Measurements from ENCODE around the gene PRKCB.

The PRKCB gene

GRCh38 chr16:24203675-24204074 lies 367.9 kb downstream of the PRKCB start:
- Histone ChIP-seq H3K4me1 (ENCODE audit: control insufficient read depth, insufficient read depth, low read length) (peaks cover 10% of the 10 kb centered on the region), H3K27ac (ENCODE audit: low read depth, low read length) (no peak overlapping the region), H3K36me3 (ENCODE audit: control insufficient read depth, insufficient read depth, low read length) (no peaks in the 10 kb centered on the region), H3K9ac (ENCODE audit: low read depth, low read length) (no peak overlapping the region), H3K27me3 (ENCODE audit: control insufficient read depth, insufficient read depth, low read length) (no peaks in the 10 kb centered on the region), H3K9me3 (ENCODE audit: control insufficient read depth, insufficient read depth, low read length) (no peaks in the 10 kb centered on the region), H3K4me3 (ENCODE audit: low read depth, low read length) (no peak overlapping the region)

- Histone ChIP-seq H3K4me1 (ENCODE audit: control insufficient read depth, insufficient read depth, low read length) (peaks cover 13% of the 10 kb centered on the region), H3K36me3 (ENCODE audit: control insufficient read depth, insufficient read depth, low read length) (no peaks in the 10 kb centered on the region), H3K27me3 (ENCODE audit: control insufficient read depth, insufficient read depth, low read length) (no peaks in the 10 kb centered on the region), H3K27ac (ENCODE audit: low read depth, low read length) (no peak overlapping the region), H3K4me3 (ENCODE audit: low read depth, low read length) (no peak overlapping the region), H3K9ac (ENCODE audit: low read depth, low read length) (no peak overlapping the region), H3K9me3 (ENCODE audit: control insufficient read depth, insufficient read depth, low read length) (no peaks in the 10 kb centered on the region)
These were observed 368.4 kb downstream of the PRKCB start for GRCh38 chr16:24204150-24204665.

GRCh38 chr16:24206926-24207325 lies 371.1 kb downstream of the PRKCB start:
- Histone ChIP-seq H3K4me3 (ENCODE audit: low read depth, low read length) (no peak overlapping the region), H3K4me1 (ENCODE audit: control insufficient read depth, insufficient read depth, low read length) (peaks cover 14% of the 10 kb centered on the region), H3K27ac (ENCODE audit: low read depth, low read length) (no peak overlapping the region), H3K36me3 (ENCODE audit: control insufficient read depth, insufficient read depth, low read length) (no peaks in the 10 kb centered on the region), H3K9ac (ENCODE audit: low read depth, low read length) (no peak overlapping the region), H3K27me3 (ENCODE audit: control insufficient read depth, insufficient read depth, low read length) (no peaks in the 10 kb centered on the region), H3K9me3 (ENCODE audit: control insufficient read depth, insufficient read depth, low read length) (no peaks in the 10 kb centered on the region)

- Histone ChIP-seq H3K27me3 (ENCODE audit: control insufficient read depth, insufficient read depth, low read length) (no peaks in the 10 kb centered on the region), H3K4me3 (ENCODE audit: low read depth, low read length) (no peak overlapping the region), H3K9me3 (ENCODE audit: control insufficient read depth, insufficient read depth, low read length) (no peaks in the 10 kb centered on the region), H3K4me1 (ENCODE audit: control insufficient read depth, insufficient read depth, low read length) (peaks cover 14% of the 10 kb centered on the region), H3K36me3 (ENCODE audit: control insufficient read depth, insufficient read depth, low read length) (no peaks in the 10 kb centered on the region), H3K9ac (ENCODE audit: low read depth, low read length) (no peak overlapping the region), H3K27ac (ENCODE audit: low read depth, low read length) (peak overlapping the region; percentile 37)
These were observed 372.9 kb downstream of the PRKCB start for GRCh38 chr16:24208710-24209109.

- H3K4me1 ChIP-seq (ENCODE audit: control insufficient read depth, insufficient read depth, low read length), result peaks cover 14% of the 10 kb centered on the region
- no peaks in the 10 kb centered on the region for H3K36me3 ChIP-seq (ENCODE audit: control insufficient read depth, insufficient read depth, low read length)
- H3K27ac ChIP-seq (ENCODE audit: low read depth, low read length), result no peak overlapping the region
- no peak overlapping the region for H3K9ac ChIP-seq (ENCODE audit: low read depth, low read length)
- H3K4me3 ChIP-seq (ENCODE audit: low read depth, low read length), result no peak overlapping the region
- H3K9me3 ChIP-seq (ENCODE audit: control insufficient read depth, insufficient read depth, low read length), result no peaks in the 10 kb centered on the region
- no peaks in the 10 kb centered on the region for H3K27me3 ChIP-seq (ENCODE audit: control insufficient read depth, insufficient read depth, low read length)
These were observed 379.2 kb downstream of the PRKCB start for GRCh38 chr16:24214992-24215391.

GRCh38 chr16:24216961-24217360 lies 381.2 kb downstream of the PRKCB start:
- Histone ChIP-seq H3K9me3 (ENCODE audit: control insufficient read depth, insufficient read depth, low read length) (no peaks in the 10 kb centered on the region), H3K27ac (ENCODE audit: low read depth, low read length) (no peak overlapping the region), H3K27me3 (ENCODE audit: control insufficient read depth, insufficient read depth, low read length) (no peaks in the 10 kb centered on the region), H3K36me3 (ENCODE audit: control insufficient read depth, insufficient read depth, low read length) (no peaks in the 10 kb centered on the region), H3K4me1 (ENCODE audit: control insufficient read depth, insufficient read depth, low read length) (peaks cover 14% of the 10 kb centered on the region), H3K4me3 (ENCODE audit: low read depth, low read length) (no peak overlapping the region), H3K9ac (ENCODE audit: low read depth, low read length) (no peak overlapping the region)

GRCh38 chr16:24217461-24217860 lies 381.7 kb downstream of the PRKCB start:
- Histone ChIP-seq H3K36me3 (ENCODE audit: control insufficient read depth, insufficient read depth, low read length) (no peaks in the 10 kb centered on the region), H3K27me3 (ENCODE audit: control insufficient read depth, insufficient read depth, low read length) (no peaks in the 10 kb centered on the region), H3K27ac (ENCODE audit: low read depth, low read length) (no peak overlapping the region), H3K4me3 (ENCODE audit: low read depth, low read length) (no peak overlapping the region), H3K4me1 (ENCODE audit: control insufficient read depth, insufficient read depth, low read length) (peaks cover 14% of the 10 kb centered on the region), H3K9me3 (ENCODE audit: control insufficient read depth, insufficient read depth, low read length) (no peaks in the 10 kb centered on the region), H3K9ac (ENCODE audit: low read depth, low read length) (no peak overlapping the region)

GRCh38 chr16:24218299-24218698 lies 382.5 kb downstream of the PRKCB start:
- H3K4me3 ChIP-seq (ENCODE audit: low read depth, low read length), result no peak overlapping the region
- H3K4me1 ChIP-seq (ENCODE audit: control insufficient read depth, insufficient read depth, low read length), result peaks cover 14% of the 10 kb centered on the region
- H3K36me3 ChIP-seq (ENCODE audit: control insufficient read depth, insufficient read depth, low read length), result no peaks in the 10 kb centered on the region
- no peak overlapping the region for H3K27ac ChIP-seq (ENCODE audit: low read depth, low read length)
- no peaks in the 10 kb centered on the region for H3K9me3 ChIP-seq (ENCODE audit: control insufficient read depth, insufficient read depth, low read length)
- H3K27me3 ChIP-seq (ENCODE audit: control insufficient read depth, insufficient read depth, low read length), result no peaks in the 10 kb centered on the region
- H3K9ac ChIP-seq (ENCODE audit: low read depth, low read length), result no peak overlapping the region

GRCh38 chr16:24221219-24221618 lies 385.4 kb downstream of the PRKCB start:
- H3K4me1 ChIP-seq (ENCODE audit: control insufficient read depth, insufficient read depth, low read length), result no peaks in the 10 kb centered on the region
- no peaks in the 10 kb centered on the region for H3K9me3 ChIP-seq (ENCODE audit: control insufficient read depth, insufficient read depth, low read length)
- no peaks in the 10 kb centered on the region for H3K36me3 ChIP-seq (ENCODE audit: control insufficient read depth, insufficient read depth, low read length)
- no peak overlapping the region for H3K27ac ChIP-seq (ENCODE audit: low read depth, low read length)
- H3K4me3 ChIP-seq (ENCODE audit: low read depth, low read length), result no peak overlapping the region
- no peak overlapping the region for H3K9ac ChIP-seq (ENCODE audit: low read depth, low read length)
- no peaks in the 10 kb centered on the region for H3K27me3 ChIP-seq (ENCODE audit: control insufficient read depth, insufficient read depth, low read length)

GRCh38 chr16:24228514-24228913 lies 392.7 kb downstream of the PRKCB start:
- Histone ChIP-seq H3K4me1 (ENCODE audit: control insufficient read depth, insufficient read depth, low read length) (no peaks in the 10 kb centered on the region), H3K4me3 (ENCODE audit: low read depth, low read length) (no peak overlapping the region), H3K27ac (ENCODE audit: low read depth, low read length) (no peak overlapping the region)

GRCh38 chr16:24232936-24233335 lies 397.2 kb downstream of the PRKCB start:
- no peaks in the 10 kb centered on the region for H3K27me3 ChIP-seq (ENCODE audit: control insufficient read depth, insufficient read depth, low read length)
- H3K4me1 ChIP-seq (ENCODE audit: control insufficient read depth, insufficient read depth, low read length), result no peaks in the 10 kb centered on the region
- H3K36me3 ChIP-seq (ENCODE audit: control insufficient read depth, insufficient read depth, low read length), result no peaks in the 10 kb centered on the region
- H3K9me3 ChIP-seq (ENCODE audit: control insufficient read depth, insufficient read depth, low read length), result 0 out of 2 replicates have a peak, but pooled peaks cover 4% of the 10 kb centered on the region
- H3K9ac ChIP-seq (ENCODE audit: low read depth, low read length), result no peak overlapping the region
- no peak overlapping the region for H3K4me3 ChIP-seq (ENCODE audit: low read depth, low read length)
- no peak overlapping the region for H3K27ac ChIP-seq (ENCODE audit: low read depth, low read length)

More at GRCh38 chr16:24228514-24228913, 392.7 kb downstream of the PRKCB start:
- H3K27me3 ChIP-seq (ENCODE audit: control insufficient read depth, insufficient read depth, low read length), result no peaks in the 10 kb centered on the region
- H3K9ac ChIP-seq (ENCODE audit: low read depth, low read length), result no peak overlapping the region
- no peaks in the 10 kb centered on the region for H3K36me3 ChIP-seq (ENCODE audit: control insufficient read depth, insufficient read depth, low read length)
- no peaks in the 10 kb centered on the region for H3K9me3 ChIP-seq (ENCODE audit: control insufficient read depth, insufficient read depth, low read length)

- Histone ChIP-seq H3K4me3 (ENCODE audit: low read depth, low read length) (no peak overlapping the region), H3K4me1 (ENCODE audit: control insufficient read depth, insufficient read depth, low read length) (no peaks in the 10 kb centered on the region), H3K27me3 (ENCODE audit: control insufficient read depth, insufficient read depth, low read length) (no peaks in the 10 kb centered on the region), H3K9ac (ENCODE audit: low read depth, low read length) (no peak overlapping the region), H3K9me3 (ENCODE audit: control insufficient read depth, insufficient read depth, low read length) (0 out of 2 replicates have a peak, but pooled peaks cover 4% of the 10 kb centered on the region), H3K36me3 (ENCODE audit: control insufficient read depth, insufficient read depth, low read length) (no peaks in the 10 kb centered on the region), H3K27ac (ENCODE audit: low read depth, low read length) (no peak overlapping the region)
These were observed 399.0 kb downstream of the PRKCB start for GRCh38 chr16:24234737-24235136.

Measured in HUES48 (cell line).